ENCODE measurements around the gene GRIN2D. TPM values are rescaled to one million over a fixed set of nuclear protein-coding genes. Genes with fewer than 3 reads are reported as not detected.
A peak's percentile ranks its signal among the peaks of the same experiment; 100 is the strongest.

Gene GRIN2D
- total RNA-seq, 4 donors from 2014 or later: 0.08 to 0.62 (median 0.47) TPM; not detected in 1

DNA sequence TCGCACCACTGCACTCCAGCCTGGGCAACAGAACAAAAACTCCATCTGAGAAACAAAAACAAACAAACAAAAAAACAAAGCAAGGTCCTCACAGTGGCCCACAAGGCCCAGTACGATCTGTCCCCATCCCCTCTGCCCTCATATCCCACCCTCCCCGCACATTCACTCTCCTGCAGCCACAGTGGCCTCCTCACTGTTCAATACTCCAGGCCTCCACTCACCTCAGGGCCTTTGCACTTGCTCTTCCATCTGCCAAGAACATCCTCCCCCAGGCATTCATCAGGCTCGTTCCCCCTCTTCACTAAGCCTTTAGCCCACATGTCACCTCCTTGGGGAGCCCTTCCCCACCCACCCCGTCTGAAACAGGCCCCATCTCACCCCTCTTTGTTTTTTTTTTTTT lies 34.3 kb upstream of the GRIN2D start:
- H3K36me3 ChIP-seq: peaks cover 0 to 28% of the 10 kb centered on the region in 2 donors
- H3K4me1 ChIP-seq: peaks cover 0 to 13% (median 0%) of the 10 kb centered on the region in 3 donors
- no peak overlapping the region for H3K27ac ChIP-seq
- no peak for ATAC-seq
- no peak overlapping the region for H3K4me3 ChIP-seq
- H3K9me3 ChIP-seq: no peaks in the 10 kb centered on the region
- TF ChIP-seq, protein P1, sequence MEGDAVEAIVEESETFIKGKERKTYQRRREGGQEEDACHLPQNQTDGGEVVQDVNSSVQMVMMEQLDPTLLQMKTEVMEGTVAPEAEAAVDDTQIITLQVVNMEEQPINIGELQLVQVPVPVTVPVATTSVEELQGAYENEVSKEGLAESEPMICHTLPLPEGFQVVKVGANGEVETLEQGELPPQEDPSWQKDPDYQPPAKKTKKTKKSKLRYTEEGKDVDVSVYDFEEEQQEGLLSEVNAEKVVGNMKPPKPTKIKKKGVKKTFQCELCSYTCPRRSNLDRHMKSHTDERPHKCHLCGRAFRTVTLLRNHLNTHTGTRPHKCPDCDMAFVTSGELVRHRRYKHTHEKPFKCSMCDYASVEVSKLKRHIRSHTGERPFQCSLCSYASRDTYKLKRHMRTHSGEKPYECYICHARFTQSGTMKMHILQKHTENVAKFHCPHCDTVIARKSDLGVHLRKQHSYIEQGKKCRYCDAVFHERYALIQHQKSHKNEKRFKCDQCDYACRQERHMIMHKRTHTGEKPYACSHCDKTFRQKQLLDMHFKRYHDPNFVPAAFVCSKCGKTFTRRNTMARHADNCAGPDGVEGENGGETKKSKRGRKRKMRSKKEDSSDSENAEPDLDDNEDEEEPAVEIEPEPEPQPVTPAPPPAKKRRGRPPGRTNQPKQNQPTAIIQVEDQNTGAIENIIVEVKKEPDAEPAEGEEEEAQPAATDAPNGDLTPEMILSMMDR (IDR thresholded peaks at IDR 0.05): no peak
- no peak for TF ChIP-seq POLR2A (IDR thresholded peaks at IDR 0.05)
- no peak for TF ChIP-seq EP300 (IDR thresholded peaks at IDR 0.05)
- TF ChIP-seq POLR2AphosphoS5 (IDR thresholded peaks at IDR 0.05): no peak
- H3K27me3 ChIP-seq: no peaks in the 10 kb centered on the region
- 91 to 100% methylated on average over 3 of the region's 5 CpGs for WGBS, 2 donors (ENCODE audit: low coverage in 1 of 2)

DNA sequence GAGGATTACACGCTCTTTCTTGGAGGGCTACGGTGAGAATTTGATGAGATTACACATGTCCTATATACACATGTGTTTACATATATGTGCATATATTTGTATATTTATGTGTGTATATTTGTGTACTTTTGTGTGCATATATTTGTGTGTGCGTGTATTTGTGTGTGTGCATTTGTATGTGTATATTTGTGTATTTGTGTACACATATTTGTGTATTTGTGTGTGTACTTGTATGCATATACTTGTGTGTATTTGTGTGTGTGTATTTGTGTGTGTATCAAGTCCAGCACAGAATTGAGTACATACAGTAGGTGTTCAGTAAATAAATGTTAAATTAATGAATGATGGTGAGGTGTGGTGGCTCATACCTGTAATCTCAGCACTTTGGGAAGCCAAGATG lies 31.6 kb upstream of the GRIN2D start:
- peaks cover 0 to 19% (median 5%) of the 10 kb centered on the region in 3 donors for H3K4me1 ChIP-seq
- ATAC-seq: no peak
- no peaks in the 10 kb centered on the region for H3K9me3 ChIP-seq
- TF ChIP-seq, protein P1 (IDR thresholded peaks at IDR 0.05): no peak
- TF ChIP-seq POLR2A (IDR thresholded peaks at IDR 0.05): no peak
- TF ChIP-seq POLR2AphosphoS5 (IDR thresholded peaks at IDR 0.05): no peak
- no peak for TF ChIP-seq EP300 (IDR thresholded peaks at IDR 0.05)
- H3K4me3 ChIP-seq: no peak overlapping the region
- no peak overlapping the region for H3K27ac ChIP-seq
- peaks cover 0 to 18% of the 10 kb centered on the region in 2 donors for H3K36me3 ChIP-seq
- H3K27me3 ChIP-seq: no peaks in the 10 kb centered on the region
- 90 to 95% methylated on average over 3 of the region's 3 CpGs for WGBS, 2 donors (ENCODE audit: low coverage in 1 of 2)

DNA sequence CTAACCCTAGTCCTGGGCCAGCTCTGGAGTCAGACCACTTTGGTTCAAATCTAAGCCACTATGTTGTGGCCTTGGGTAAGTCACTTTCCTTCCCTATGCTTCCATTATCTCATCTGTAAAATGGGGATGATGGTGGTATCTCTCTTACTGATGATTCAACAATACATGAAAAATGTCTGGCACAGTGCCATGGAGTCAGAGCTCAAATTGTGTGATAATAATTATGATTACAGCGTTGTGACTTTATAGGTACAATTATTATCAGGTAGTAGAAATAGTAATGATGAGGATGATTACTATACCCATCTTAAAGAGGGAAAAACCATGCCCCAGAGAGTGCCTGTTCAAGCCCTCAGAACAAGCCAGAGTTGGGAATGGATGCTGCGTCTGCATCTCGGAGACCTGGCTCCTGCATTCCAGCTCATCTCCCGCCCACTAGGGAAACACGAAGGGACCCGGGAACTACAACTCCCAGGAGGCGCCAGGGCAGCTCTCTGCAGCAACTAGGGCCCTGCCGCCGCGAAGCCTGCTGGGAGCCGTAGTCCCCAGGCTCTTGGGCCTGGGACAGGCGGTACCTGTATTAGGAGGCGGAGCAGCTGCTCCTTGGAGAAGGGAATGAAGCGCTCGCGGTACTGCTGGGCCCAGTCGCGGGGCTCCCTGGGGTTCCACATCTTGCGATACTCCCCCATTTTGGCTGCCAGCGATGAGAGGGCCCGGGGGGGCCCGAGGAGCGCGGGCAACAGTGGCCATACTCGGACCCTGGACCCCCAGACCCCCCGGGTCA lies 30.6 kb upstream of the GRIN2D start:
- peak; percentile 85 for ATAC-seq

DNA sequence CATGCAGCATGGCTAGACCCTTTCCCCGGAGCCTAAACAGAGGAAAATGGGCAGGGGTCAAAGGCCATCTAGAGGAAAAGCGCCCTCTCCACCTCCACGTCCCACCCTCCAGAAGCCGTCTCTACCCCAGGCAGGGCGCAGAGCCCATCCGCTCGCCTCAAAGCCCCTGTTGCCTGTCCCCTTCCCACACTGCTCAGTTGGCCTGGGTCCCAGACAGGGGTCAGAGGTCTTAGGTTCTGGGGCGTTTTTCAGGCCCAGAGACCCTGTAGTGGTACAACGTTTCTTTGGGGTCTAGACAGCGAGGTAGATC lies 30.0 kb upstream of the GRIN2D start:
- Histone ChIP-seq H3K9me3 (no peaks in the 10 kb centered on the region), H3K36me3 (peaks cover 0 to 16% of the 10 kb centered on the region in 2 donors), H3K4me3 (peak overlapping the region; percentile 56 to 72), H3K27ac (peak overlapping the region; percentile 91 to 96 (median 96)), H3K27me3 (no peaks in the 10 kb centered on the region), H3K4me1 (peaks cover 0 to 19% (median 5%) of the 10 kb centered on the region in 3 donors)
- TF ChIP-seq POLR2A (IDR thresholded peaks at IDR 0.05) (no peak), EP300 (IDR thresholded peaks at IDR 0.05) (no peak), POLR2AphosphoS5 (IDR thresholded peaks at IDR 0.05) (no peak)
- TF ChIP-seq, protein P1 (IDR thresholded peaks at IDR 0.05): no peak
- peak; percentile 3 for ATAC-seq
- WGBS, 2 donors (ENCODE audit: low coverage in 1 of 2): 0% methylated on average over 7 of the region's 10 CpGs; no CpG with 5 or more reads in 1 of the 2 donors

More for the DNA sequence above, 30.6 kb upstream of the GRIN2D start:
- TF ChIP-seq POLR2A (IDR thresholded peaks at IDR 0.05): peak in 1 of 2 donors; percentile 32
- TF ChIP-seq, protein P1 (IDR thresholded peaks at IDR 0.05): peak in 2 of 4 experiments; percentile 1 to 14
- no peak for TF ChIP-seq POLR2AphosphoS5 (IDR thresholded peaks at IDR 0.05)
- no peak for TF ChIP-seq EP300 (IDR thresholded peaks at IDR 0.05)
- H3K4me1 ChIP-seq: peaks cover 0 to 19% (median 5%) of the 10 kb centered on the region in 3 donors
- H3K27ac ChIP-seq: peak overlapping the region; percentile 91 to 96 (median 96)
- 29 to 88% methylated on average over 1 to 2 of the region's 26 CpGs for WGBS, 2 donors (ENCODE audit: low coverage in 1 of 2)
- peaks cover 0 to 18% of the 10 kb centered on the region in 2 donors for H3K36me3 ChIP-seq
- no peaks in the 10 kb centered on the region for H3K9me3 ChIP-seq
- no peaks in the 10 kb centered on the region for H3K27me3 ChIP-seq
- H3K4me3 ChIP-seq: peak overlapping the region; percentile 56 to 72

Measured in gastroesophageal sphincter (tissue), 4 donors.